Activated CD8-positive, alpha-beta T cell treated with anti-CD3 and anti-CD28 coated beads for 36 hours (primary cell): ENCODE measurements around the gene UBE2Z. TPM values are rescaled to one million over a fixed set of nuclear protein-coding genes. Genes with fewer than 3 reads are reported as not detected.

Source experiments
- ATAC-seq: fragments of 200-7000 bp; cut with Tn5 transposase; one replicate; pipeline ENCODE4 v1.10.0; 2021; ENCODE audit warnings: mild to moderate bottlenecking, moderate library complexity
- CTCF ChIA-PET: fragments of 350-600 bp; sonication (Branson Sonifier 250); formaldehyde crosslinking; loops from one replicate; lab custom pipeline; 2021; ENCODE audit warnings: antibody characterized with exemption; lab: Charles Lee
- POLR2A ChIA-PET: fragments of 350-600 bp; sonication (Branson Sonifier 250); formaldehyde crosslinking; loops from one replicate; lab custom pipeline; 2021; ENCODE audit warnings: antibody characterized with exemption; lab: Charles Lee
- DNase-seq: peaks from one replicate; pipeline ENCODE4 v3.0.0-alpha.2; 2020
- H3K27ac Mint-ChIP-seq: one replicate; pipeline ENCODE4 v1.8.0; 2021; ENCODE audit warnings: mild to moderate bottlenecking, mixed read lengths
- H3K27me3 Mint-ChIP-seq: one replicate; pipeline ENCODE4 v1.8.0; 2021; ENCODE audit warnings: mixed read lengths
- H3K36me3 Mint-ChIP-seq: one replicate; pipeline ENCODE4 v1.8.0; 2021; ENCODE audit warnings: low read depth, mixed read lengths
- H3K4me1 Mint-ChIP-seq: one replicate; pipeline ENCODE4 v1.8.0; 2021; ENCODE audit warnings: low read depth, mixed read lengths
- H3K4me3 Mint-ChIP-seq: one replicate; pipeline ENCODE4 v1.8.0; 2021; ENCODE audit warnings: mild to moderate bottlenecking, moderate library complexity, mixed read lengths
- H3K9me3 Mint-ChIP-seq: one replicate; pipeline ENCODE4 v1.8.0; 2021; ENCODE audit warnings: mixed read lengths
- CTCF ChIP-seq: fragments of 200-600 bp; IDR thresholded peaks from one replicate; pipeline ENCODE4 v1.8.0; 2022; ENCODE audit warnings: antibody characterized with exemption, mild to moderate bottlenecking
- intact Hi-C: fragments of 100-400 bp; cut with micrococcal nuclease; formaldehyde crosslinking; loops from one replicate; pipeline ENCODE4 v1.10.0; 2022
- total RNA-seq, 2 experiments: library from RNA; stranded (reverse); gene quantifications; one replicate each; pipeline ENCODE4 v1.2.3, GENCODE V29; 2021

The UBE2Z gene
- total RNA-seq, 2 experiments from 2014 or later, result 71.1 to 74.3 TPM

GRCh38 chr17:48908853-48909394 lies 717 bp downstream of the UBE2Z start:
- ChIA-PET CTCF (no interaction called here), POLR2A (interaction anchor here (0.9 to 2.9 kb wide), 12 partner anchors 8 to 283 kb away, joined by 3 to 62 read pairs (median 4); partner anchors contain the start of genes ATP5MC1 and IGF2BP1)
- ATAC-seq (peak; percentile 69), DNase-seq (peak; percentile 97)
- no peak for TF ChIP-seq CTCF
- Mint-ChIP-seq H3K9me3 (no peaks in the 10 kb centered on the region), H3K27me3 (no peaks in the 10 kb centered on the region), H3K36me3 (peaks cover 47% of the 10 kb centered on the region), H3K4me1 (peaks cover 47% of the 10 kb centered on the region), H3K27ac (peak overlapping the region; percentile 95), H3K4me3 (peak overlapping the region; percentile 92)
- intact Hi-C loops, result no loop called here

- DNase-seq, result peak; percentile 32
- CTCF ChIA-PET, result no interaction called here
- H3K27ac Mint-ChIP-seq, result peak overlapping the region; percentile 95
- no peak for ATAC-seq
- POLR2A ChIA-PET, result interaction anchor here (1.0 to 2.9 kb wide), 9 partner anchors 7 to 88 kb away, joined by 3 to 62 read pairs (median 4); partner anchors contain the start of genes ATP5MC1 and IGF2BP1
- H3K4me3 Mint-ChIP-seq, result peak overlapping the region; percentile 92
- no peaks in the 10 kb centered on the region for H3K9me3 Mint-ChIP-seq
- peaks cover 55% of the 10 kb centered on the region for H3K36me3 Mint-ChIP-seq
- H3K27me3 Mint-ChIP-seq, result no peaks in the 10 kb centered on the region
- H3K4me1 Mint-ChIP-seq, result peaks cover 54% of the 10 kb centered on the region
- no peak for TF ChIP-seq CTCF
- intact Hi-C loops, result no loop called here
Observed at GRCh38 chr17:48909783-48910182, 1.6 kb downstream of the UBE2Z start.

GRCh38 chr17:48910370-48910769 lies 2.2 kb downstream of the UBE2Z start:
- no peaks in the 10 kb centered on the region for H3K27me3 Mint-ChIP-seq
- CTCF ChIA-PET, result no interaction called here
- H3K4me3 Mint-ChIP-seq, result peak overlapping the region; percentile 92
- no peak for DNase-seq
- TF ChIP-seq CTCF, result no peak
- intact Hi-C loops, result no loop called here
- POLR2A ChIA-PET, result interaction anchor here (1.0 to 1.4 kb wide), 3 partner anchors 17 to 73 kb away, joined by 3 read pairs; no protein-coding TSS in a partner anchor
- peak overlapping the region; percentile 95 for H3K27ac Mint-ChIP-seq
- peaks cover 59% of the 10 kb centered on the region for H3K36me3 Mint-ChIP-seq
- ATAC-seq, result no peak
- H3K9me3 Mint-ChIP-seq, result no peaks in the 10 kb centered on the region
- H3K4me1 Mint-ChIP-seq, result peaks cover 59% of the 10 kb centered on the region

- peaks cover 72% of the 10 kb centered on the region for H3K36me3 Mint-ChIP-seq
Observed at GRCh38 chr17:48912476-48912875, 4.3 kb downstream of the UBE2Z start.

More at GRCh38 chr17:48912476-48912875, 4.3 kb downstream of the UBE2Z start:
- DNase-seq (no peak), ATAC-seq (no peak)
- no peaks in the 10 kb centered on the region for H3K27me3 Mint-ChIP-seq
- CTCF ChIA-PET, result no interaction called here
- H3K27ac Mint-ChIP-seq, result peak overlapping the region; percentile 95
- no peaks in the 10 kb centered on the region for H3K9me3 Mint-ChIP-seq
- peaks cover 64% of the 10 kb centered on the region for H3K4me1 Mint-ChIP-seq
- POLR2A ChIA-PET, result no interaction called here
- H3K4me3 Mint-ChIP-seq, result no peak overlapping the region
- intact Hi-C loops, result no loop called here
- TF ChIP-seq CTCF, result no peak
